ENCODE data around the gene TENM4.

Gene TENM4

GRCh38 chr11:79432138-79432537, 8.7 kb downstream of the TENM4 start:
- H3K4me1 ChIP-seq (ENCODE audit: control insufficient read depth, insufficient read depth, low read length, poor library complexity, severe bottlenecking): peaks cover 6% of the 10 kb centered on the region
- H3K36me3 ChIP-seq (ENCODE audit: control insufficient read depth, insufficient read depth, low read length): no peaks in the 10 kb centered on the region
- WGBS, 2 experiments (ENCODE audit: insufficient coverage in 2 of 2): 50% methylated on average over 1 of the region's 2 CpGs; no CpG with 5 or more reads in 1 of the 2 experiments
- H3K4me3 ChIP-seq (ENCODE audit: extremely low read depth, insufficient read depth, low read length, poor library complexity, severe bottlenecking): no peak overlapping the region
- H3K9me3 ChIP-seq (ENCODE audit: control insufficient read depth, low read length): no peaks in the 10 kb centered on the region
- H3K27ac ChIP-seq (ENCODE audit: low read depth, low read length, severe bottlenecking): no peak overlapping the region

GRCh38 chr11:79431535-79431934, 9.3 kb downstream of the TENM4 start:
- Histone ChIP-seq H3K4me3 (ENCODE audit: extremely low read depth, insufficient read depth, low read length, poor library complexity, severe bottlenecking) (no peak overlapping the region), H3K4me1 (ENCODE audit: control insufficient read depth, insufficient read depth, low read length, poor library complexity, severe bottlenecking) (no peaks in the 10 kb centered on the region), H3K27ac (ENCODE audit: low read depth, low read length, severe bottlenecking) (no peak overlapping the region), H3K9me3 (ENCODE audit: control insufficient read depth, low read length) (no peaks in the 10 kb centered on the region), H3K36me3 (ENCODE audit: control insufficient read depth, insufficient read depth, low read length) (no peaks in the 10 kb centered on the region)
- WGBS, 2 experiments (ENCODE audit: insufficient coverage in 2 of 2): 78 to 100% methylated on average over 1 of the region's 1 CpG

DNA sequence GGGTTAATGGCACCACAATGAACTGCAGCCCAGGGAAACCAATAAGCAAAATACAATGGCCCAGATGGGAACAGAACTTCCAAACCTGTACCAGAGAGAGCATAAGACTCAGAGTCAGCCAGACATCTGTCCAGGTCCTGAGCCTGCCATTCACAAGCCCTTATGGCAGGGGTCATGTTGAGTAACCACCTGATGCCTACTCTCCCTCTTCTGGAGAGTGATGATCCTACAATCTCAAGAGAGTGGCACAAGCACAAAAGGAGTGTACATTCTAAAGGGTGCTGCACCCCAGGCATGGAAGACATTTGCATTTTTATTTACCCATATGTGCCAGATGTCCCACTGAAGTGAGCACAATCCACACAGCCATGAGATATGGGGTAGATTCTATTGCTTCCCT, 10.6 kb downstream of the TENM4 start:
- Histone ChIP-seq H3K4me1 (ENCODE audit: control insufficient read depth, insufficient read depth, low read length, poor library complexity, severe bottlenecking) (no peaks in the 10 kb centered on the region), H3K4me3 (ENCODE audit: extremely low read depth, insufficient read depth, low read length, poor library complexity, severe bottlenecking) (no peak overlapping the region)

GRCh38 chr11:79428406-79428805, 12.4 kb downstream of the TENM4 start:
- Histone ChIP-seq H3K36me3 (ENCODE audit: control insufficient read depth, insufficient read depth, low read length) (no peaks in the 10 kb centered on the region), H3K4me1 (ENCODE audit: control insufficient read depth, insufficient read depth, low read length, poor library complexity, severe bottlenecking) (no peaks in the 10 kb centered on the region), H3K9me3 (ENCODE audit: control insufficient read depth, low read length) (no peaks in the 10 kb centered on the region), H3K27ac (ENCODE audit: low read depth, low read length, severe bottlenecking) (no peak overlapping the region), H3K4me3 (ENCODE audit: extremely low read depth, insufficient read depth, low read length, poor library complexity, severe bottlenecking) (no peak overlapping the region)
- WGBS, 2 experiments (ENCODE audit: insufficient coverage in 2 of 2): 50% methylated on average over 1 of the region's 1 CpG; no CpG with 5 or more reads in 1 of the 2 experiments

More for the DNA sequence above, 10.6 kb downstream of the TENM4 start:
- Histone ChIP-seq H3K27ac (ENCODE audit: low read depth, low read length, severe bottlenecking) (no peak overlapping the region), H3K9me3 (ENCODE audit: control insufficient read depth, low read length) (no peaks in the 10 kb centered on the region), H3K36me3 (ENCODE audit: control insufficient read depth, insufficient read depth, low read length) (no peaks in the 10 kb centered on the region)

- Histone ChIP-seq H3K4me3 (ENCODE audit: extremely low read depth, insufficient read depth, low read length, poor library complexity, severe bottlenecking) (no peak overlapping the region), H3K27ac (ENCODE audit: low read depth, low read length, severe bottlenecking) (no peak overlapping the region), H3K4me1 (ENCODE audit: control insufficient read depth, insufficient read depth, low read length, poor library complexity, severe bottlenecking) (no peaks in the 10 kb centered on the region), H3K36me3 (ENCODE audit: control insufficient read depth, insufficient read depth, low read length) (no peaks in the 10 kb centered on the region), H3K9me3 (ENCODE audit: control insufficient read depth, low read length) (no peaks in the 10 kb centered on the region)
- WGBS, 2 experiments (ENCODE audit: insufficient coverage in 2 of 2): 67 to 92% methylated on average over 3 to 4 of the region's 5 CpGs
These were observed 13.1 kb downstream of the TENM4 start for GRCh38 chr11:79427611-79428327.

- no peaks in the 10 kb centered on the region for H3K4me1 ChIP-seq (ENCODE audit: control insufficient read depth, insufficient read depth, low read length, poor library complexity, severe bottlenecking)
- WGBS, 2 experiments (ENCODE audit: insufficient coverage in 2 of 2): 100% methylated on average over 2 to 3 of the region's 4 CpGs
- H3K36me3 ChIP-seq (ENCODE audit: control insufficient read depth, insufficient read depth, low read length): no peaks in the 10 kb centered on the region
- H3K4me3 ChIP-seq (ENCODE audit: extremely low read depth, insufficient read depth, low read length, poor library complexity, severe bottlenecking): no peak overlapping the region
- H3K9me3 ChIP-seq (ENCODE audit: control insufficient read depth, low read length): no peaks in the 10 kb centered on the region
- no peak overlapping the region for H3K27ac ChIP-seq (ENCODE audit: low read depth, low read length, severe bottlenecking)
These were observed 13.7 kb downstream of the TENM4 start for GRCh38 chr11:79427126-79427525.

DNA sequence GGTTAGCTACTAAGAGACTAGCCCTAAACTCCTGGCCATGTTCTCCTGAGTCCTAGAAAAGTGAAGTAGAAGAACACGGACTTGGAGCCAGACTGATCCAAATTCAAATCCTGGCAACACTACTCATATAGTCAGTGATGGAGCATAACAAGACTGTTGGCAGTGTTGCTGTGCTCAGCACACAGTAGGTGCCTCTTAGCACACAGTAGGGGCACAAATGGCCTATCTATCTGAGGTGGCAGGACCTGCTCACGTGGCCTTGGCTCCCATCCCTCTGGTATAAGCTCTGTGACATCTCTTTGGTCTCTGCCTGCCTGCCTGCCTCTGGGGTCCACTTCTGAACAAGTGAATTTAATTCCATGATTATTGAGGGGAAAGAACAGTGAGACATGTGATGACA, 15.4 kb downstream of the TENM4 start:
- Histone ChIP-seq H3K4me1 (ENCODE audit: control insufficient read depth, insufficient read depth, low read length, poor library complexity, severe bottlenecking) (no peaks in the 10 kb centered on the region), H3K27ac (ENCODE audit: low read depth, low read length, severe bottlenecking) (no peak overlapping the region), H3K9me3 (ENCODE audit: control insufficient read depth, low read length) (no peaks in the 10 kb centered on the region), H3K4me3 (ENCODE audit: extremely low read depth, insufficient read depth, low read length, poor library complexity, severe bottlenecking) (no peak overlapping the region), H3K36me3 (ENCODE audit: control insufficient read depth, insufficient read depth, low read length) (no peaks in the 10 kb centered on the region)
- WGBS, 2 experiments (ENCODE audit: insufficient coverage in 2 of 2): 67 to 83% methylated on average over 1 to 2 of the region's 2 CpGs

DNA sequence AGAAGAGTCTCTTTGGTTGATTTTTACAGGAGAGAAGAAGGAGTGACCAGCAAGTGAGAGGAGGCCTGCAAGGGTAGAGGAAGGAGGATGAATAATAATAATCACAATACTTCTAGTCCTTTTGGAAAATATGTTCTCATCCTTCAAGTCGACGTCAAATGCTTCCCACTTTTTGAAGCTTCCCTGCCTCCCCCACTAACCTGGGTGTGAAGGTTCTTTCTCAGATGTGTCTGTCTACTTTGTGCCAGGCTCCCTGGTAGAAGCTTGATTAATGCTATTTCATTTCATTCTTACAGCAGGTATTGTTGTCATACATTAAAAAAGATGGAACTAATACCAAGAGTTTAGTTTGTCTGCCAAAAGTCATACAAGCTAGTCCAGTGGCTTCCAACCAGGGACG, 17.1 kb downstream of the TENM4 start:
- Histone ChIP-seq H3K4me1 (ENCODE audit: control insufficient read depth, insufficient read depth, low read length, poor library complexity, severe bottlenecking) (peaks cover 5% of the 10 kb centered on the region), H3K36me3 (ENCODE audit: control insufficient read depth, insufficient read depth, low read length) (no peaks in the 10 kb centered on the region), H3K4me3 (ENCODE audit: extremely low read depth, insufficient read depth, low read length, poor library complexity, severe bottlenecking) (no peak overlapping the region), H3K27ac (ENCODE audit: low read depth, low read length, severe bottlenecking) (no peak overlapping the region), H3K9me3 (ENCODE audit: control insufficient read depth, low read length) (no peaks in the 10 kb centered on the region)
- WGBS, 2 experiments (ENCODE audit: insufficient coverage in 2 of 2): 89 to 90% methylated on average over 1 of the region's 3 CpGs

DNA sequence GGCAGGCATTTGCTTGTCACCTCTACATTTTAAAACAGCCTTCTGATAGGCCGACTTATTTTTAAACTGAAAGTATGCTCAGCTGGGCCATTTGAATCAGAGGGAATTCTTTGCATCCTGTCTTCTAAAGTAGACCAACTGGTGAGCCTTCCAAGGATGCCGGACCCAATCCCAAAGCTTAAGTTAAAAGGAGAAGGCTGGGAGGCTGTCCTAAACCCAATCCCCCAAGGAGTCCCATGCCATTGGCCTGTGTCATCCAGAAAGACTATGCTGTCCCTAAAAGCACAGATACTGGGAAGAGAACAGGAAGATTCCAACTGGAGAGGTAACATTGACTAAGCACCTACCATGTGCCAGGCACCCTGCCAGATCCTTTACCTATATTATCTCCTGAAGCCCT, 18.0 kb downstream of the TENM4 start:
- Histone ChIP-seq H3K4me1 (ENCODE audit: control insufficient read depth, insufficient read depth, low read length, poor library complexity, severe bottlenecking) (peaks cover 7% of the 10 kb centered on the region), H3K36me3 (ENCODE audit: control insufficient read depth, insufficient read depth, low read length) (no peaks in the 10 kb centered on the region), H3K9me3 (ENCODE audit: control insufficient read depth, low read length) (no peaks in the 10 kb centered on the region), H3K27ac (ENCODE audit: low read depth, low read length, severe bottlenecking) (no peak overlapping the region), H3K4me3 (ENCODE audit: extremely low read depth, insufficient read depth, low read length, poor library complexity, severe bottlenecking) (no peak overlapping the region)
- 80 to 89% methylated on average over 1 to 2 of the region's 2 CpGs for WGBS, 2 experiments (ENCODE audit: insufficient coverage in 2 of 2)

DNA sequence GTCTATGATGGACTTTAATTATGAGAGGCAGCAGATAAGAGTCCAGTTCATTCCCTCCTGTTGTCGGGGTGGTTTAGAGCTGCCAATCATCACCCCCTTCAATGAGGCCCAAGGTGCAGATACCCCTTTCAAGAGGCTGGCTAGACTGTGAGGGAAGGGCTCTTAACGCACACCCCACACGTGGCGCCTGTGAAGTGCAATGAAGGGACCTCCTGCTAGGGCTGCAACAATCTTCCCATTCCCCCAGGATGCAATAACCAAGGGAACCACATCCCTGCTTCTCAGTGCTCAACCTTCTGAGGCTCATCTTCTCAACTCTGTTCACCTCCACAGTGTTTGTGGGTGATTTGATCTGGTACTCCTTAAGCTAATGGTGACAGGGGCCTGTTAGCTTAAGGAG, 19.0 kb downstream of the TENM4 start:
- Histone ChIP-seq H3K9me3 (ENCODE audit: control insufficient read depth, low read length) (no peaks in the 10 kb centered on the region), H3K4me3 (ENCODE audit: extremely low read depth, insufficient read depth, low read length, poor library complexity, severe bottlenecking) (no peak overlapping the region), H3K36me3 (ENCODE audit: control insufficient read depth, insufficient read depth, low read length) (no peaks in the 10 kb centered on the region), H3K27ac (ENCODE audit: low read depth, low read length, severe bottlenecking) (no peak overlapping the region), H3K4me1 (ENCODE audit: control insufficient read depth, insufficient read depth, low read length, poor library complexity, severe bottlenecking) (peaks cover 15% of the 10 kb centered on the region)
- WGBS, 2 experiments (ENCODE audit: insufficient coverage in 2 of 2): 83% methylated on average over 2 of the region's 4 CpGs; no CpG with 5 or more reads in 1 of the 2 experiments

DNA sequence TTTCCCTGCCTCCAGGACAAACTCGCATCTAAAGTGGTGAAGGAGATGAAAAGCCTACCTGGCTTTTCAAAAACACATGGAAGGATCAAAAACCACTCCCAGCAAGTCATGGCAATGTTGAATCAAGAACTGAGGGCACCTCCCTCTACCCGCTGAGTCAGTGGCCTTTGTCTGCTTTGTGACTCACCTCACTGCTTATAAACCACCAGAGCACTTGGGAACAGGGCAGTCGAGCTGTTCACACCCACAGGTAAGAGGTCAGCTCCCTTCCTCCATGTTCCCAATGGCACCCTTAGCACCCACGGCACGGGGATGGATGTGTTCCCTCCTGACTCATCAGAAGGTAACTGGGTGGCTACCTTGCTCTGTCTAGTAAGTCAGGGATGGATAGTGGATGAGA, 21.7 kb downstream of the TENM4 start:
- Histone ChIP-seq H3K36me3 (ENCODE audit: control insufficient read depth, insufficient read depth, low read length) (no peaks in the 10 kb centered on the region), H3K9me3 (ENCODE audit: control insufficient read depth, low read length) (peaks cover 11% of the 10 kb centered on the region), H3K4me1 (ENCODE audit: control insufficient read depth, insufficient read depth, low read length, poor library complexity, severe bottlenecking) (peaks cover 28% of the 10 kb centered on the region), H3K4me3 (ENCODE audit: extremely low read depth, insufficient read depth, low read length, poor library complexity, severe bottlenecking) (no peak overlapping the region), H3K27ac (ENCODE audit: low read depth, low read length, severe bottlenecking) (no peak overlapping the region)
- 81 to 91% methylated on average over 1 to 2 of the region's 5 CpGs for WGBS, 2 experiments (ENCODE audit: insufficient coverage in 2 of 2)
